GM23338 (cell line): ENCODE data around the gene KDM6A. TPM values are rescaled to one million over a fixed set of nuclear protein-coding genes. Genes with fewer than 3 reads are reported as not detected.

Experiments used
- ATAC-seq: fragments of 200-7000 bp; cut with Tn5 transposase; 3 replicates; pipeline ENCODE4 v1.9.1; 2020
- DNase-seq: peaks from one replicate; pipeline ENCODE4 v3.0.0-alpha.2; 2015; ENCODE audit warnings: low spot score
- H2AFZ ChIP-seq: fragments of 200-600 bp; sonication (generic); 2 replicates; pipeline ENCODE4 v1.8.0; 2016; ENCODE audit warnings: antibody characterized with exemption, mild to moderate bottlenecking, moderate library complexity
- H3F3A ChIP-seq: fragments of 200-600 bp; sonication (generic); replicated peaks from 2 replicates; pipeline ENCODE4 v1.8.0; 2017; ENCODE audit warnings: antibody characterized with exemption, mixed run types, low read depth
- H3K27ac ChIP-seq: fragments of 200-600 bp; sonication (generic); 2 replicates; pipeline ENCODE4 v1.6.1; 2016; ENCODE audit warnings: low read depth
- H3K27me3 ChIP-seq: fragments of 200-600 bp; sonication (generic); 2 replicates; pipeline ENCODE4 v1.8.0; 2016; ENCODE audit warnings: mild to moderate bottlenecking, mixed run types, moderate library complexity; ENCODE audit not compliant: insufficient read depth
- H3K36me3 ChIP-seq: fragments of 200-600 bp; sonication (generic); 2 replicates; pipeline ENCODE4 v1.8.0; 2016; ENCODE audit warnings: mild to moderate bottlenecking; ENCODE audit not compliant: insufficient read depth
- H3K4me1 ChIP-seq: fragments of 200-600 bp; sonication (generic); 2 replicates; pipeline ENCODE4 v1.8.0; 2016; ENCODE audit warnings: mild to moderate bottlenecking, moderate library complexity; ENCODE audit not compliant: insufficient read depth
- H3K4me2 ChIP-seq: fragments of 200-600 bp; sonication (generic); 2 replicates; pipeline ENCODE4 v1.7.1; 2017; ENCODE audit warnings: mixed run types
- H3K4me3 ChIP-seq: fragments of 200-600 bp; sonication (generic); 2 replicates; pipeline ENCODE4 v1.6.1; 2016; ENCODE audit warnings: mixed run types
- H3K79me2 ChIP-seq: fragments of 200-600 bp; sonication (generic); replicated peaks from 2 replicates; pipeline ENCODE4 v1.8.0; 2017; ENCODE audit warnings: mild to moderate bottlenecking; ENCODE audit not compliant: insufficient read depth
- H3K9me2 ChIP-seq: fragments of 200-600 bp; sonication (generic); 2 replicates; pipeline ENCODE4 v1.8.0; 2017; ENCODE audit not compliant: insufficient read depth
- H4K20me1 ChIP-seq: fragments of 200-600 bp; sonication (generic); replicated peaks from 2 replicates; pipeline ENCODE4 v1.8.0; 2017; ENCODE audit warnings: mild to moderate bottlenecking; ENCODE audit not compliant: insufficient read depth
- H3K27ac Mint-ChIP-seq: 2 replicates; pipeline ENCODE4 v1.8.0; 2020; ENCODE audit warnings: inconsistent platforms, mild to moderate bottlenecking, moderate library complexity, mixed read lengths
- H3K27me3 Mint-ChIP-seq: 3 replicates; pipeline ENCODE4 v1.8.0; 2022; ENCODE audit warnings: low read depth, mild to moderate bottlenecking, moderate library complexity, mixed read lengths, inconsistent platforms; ENCODE audit not compliant: insufficient read depth, poor library complexity
- H3K36me3 Mint-ChIP-seq: 3 replicates; pipeline ENCODE4 v1.8.0; 2021; ENCODE audit warnings: low read depth, mild to moderate bottlenecking, inconsistent platforms, moderate library complexity, mixed read lengths
- H3K4me1 Mint-ChIP-seq: 3 replicates; pipeline ENCODE4 v1.8.0; 2020; ENCODE audit warnings: mild to moderate bottlenecking, inconsistent platforms, mixed read lengths
- H3K4me3 Mint-ChIP-seq: 3 replicates; pipeline ENCODE4 v1.8.0; 2021; ENCODE audit warnings: moderate library complexity, mild to moderate bottlenecking, inconsistent platforms, mixed read lengths
- H3K9me3 Mint-ChIP-seq: 3 replicates; pipeline ENCODE4 v1.8.0; 2020; ENCODE audit warnings: moderate library complexity, mild to moderate bottlenecking, inconsistent platforms, mixed read lengths
- CREB1 ChIP-seq: fragments of 250-450 bp; sonication (Bioruptor Pico); IDR thresholded peaks from 2 replicates; pipeline ENCODE4 v1.5.0; 2020; ENCODE audit warnings: low read depth, mild to moderate bottlenecking, moderate library complexity
- CTCF ChIP-seq, 2 experiments: fragments of 200-600 bp in 1 of 2; sonication (generic) in 1 of 2; conservative IDR thresholded peaks; 2 replicates each; pipeline versions ENCODE4 v1.5.1 to v1.6.1; 2016 to 2017; ENCODE audit warnings: antibody characterized with exemption in 2 of 2, low read depth in 2 of 2, mild to moderate bottlenecking in 2 of 2, moderate library complexity in 1 of 2
- ETS1 ChIP-seq: IDR thresholded peaks from 2 replicates; pipeline ENCODE4 v1.6.1; 2016; ENCODE audit warnings: antibody characterized with exemption
- EZH2 ChIP-seq: fragments of 200-600 bp; sonication (generic); IDR thresholded peaks from one replicate; pipeline ENCODE4 v1.8.0; 2017; ENCODE audit warnings: antibody characterized with exemption, mild to moderate bottlenecking, low read depth; ENCODE audit not compliant: unreplicated experiment
- EZH2phosphoT487 ChIP-seq: fragments of 200-600 bp; sonication (generic); IDR thresholded peaks from one replicate; pipeline ENCODE4 v1.8.1; 2018; ENCODE audit warnings: antibody characterized with exemption; ENCODE audit not compliant: unreplicated experiment
- JUNB ChIP-seq: IDR thresholded peaks from one replicate; pipeline ENCODE4 v1.6.1; 2016; ENCODE audit warnings: antibody characterized with exemption; ENCODE audit not compliant: unreplicated experiment
- NANOG ChIP-seq: IDR thresholded peaks from 2 replicates; pipeline ENCODE4 v1.6.1; 2016; ENCODE audit warnings: antibody characterized with exemption, borderline replicate concordance
- POLR2AphosphoS5 ChIP-seq: IDR thresholded peaks from 2 replicates; pipeline ENCODE4 v1.6.1; 2016; ENCODE audit warnings: antibody characterized with exemption, low read depth
- REST ChIP-seq: IDR thresholded peaks from one replicate; pipeline ENCODE4 v1.6.1; 2018; ENCODE audit warnings: antibody characterized with exemption; ENCODE audit not compliant: unreplicated experiment
- STAT1 ChIP-seq: IDR thresholded peaks from one replicate; pipeline ENCODE4 v1.6.1; 2016; ENCODE audit warnings: antibody characterized with exemption; ENCODE audit not compliant: unreplicated experiment
- ZNF114 ChIP-seq: fragments of 250-450 bp; sonication (Bioruptor Pico); IDR thresholded peaks from 2 replicates; pipeline ENCODE4 v1.5.0; 2020; ENCODE audit warnings: mild to moderate bottlenecking, moderate library complexity
- ZNF331 ChIP-seq: fragments of 250-450 bp; sonication (Bioruptor Pico); IDR thresholded peaks from 2 replicates; pipeline ENCODE4 v1.5.0; 2020; ENCODE audit warnings: low read depth, mild to moderate bottlenecking, moderate library complexity
- ZNF462 ChIP-seq: fragments of 250-450 bp; sonication (Bioruptor Pico); IDR thresholded peaks from 2 replicates; pipeline ENCODE4 v1.5.0; 2020; ENCODE audit warnings: mild to moderate bottlenecking, moderate library complexity
- polyA plus RNA-seq: library from polyadenylated mRNA; unstranded; fragments of >200 nt; fragmentation: Nextera tagmentation; extraction: Ambion mirVana; gene quantifications from 2 replicates; pipeline ENCODE4 v1.2.1, GENCODE V29; 2016
- total RNA-seq: library from RNA; depleted of rRNA; stranded (reverse); fragments of >200 nt; shearing (Covaris generic); gene quantifications from 2 replicates; pipeline ENCODE4 v1.2.3, GENCODE V29; 2014

Gene KDM6A
- total and polyA plus RNA-seq, 2 experiments from 2014 or later = 22.8 to 102 TPM

GRCh38 chrX:44997282-44997812 lies 124.4 kb downstream of the KDM6A start:
- Histone ChIP-seq H4K20me1 (peaks cover 24% of the 10 kb centered on the region), H3K27ac (no peak overlapping the region), H3K4me3 (no peak overlapping the region), H3K9me2 (no peaks in the 10 kb centered on the region), H3K36me3 (no peaks in the 10 kb centered on the region), H3K4me1 (peaks cover 46% of the 10 kb centered on the region; the same call in 1 of the 2 replicates), H3F3A (no peaks in the 10 kb centered on the region), H2AFZ (no peak overlapping the region), H3K4me2 (no peak overlapping the region), H3K79me2 (peaks cover 100% of the 10 kb centered on the region), H3K27me3 (no peaks in the 10 kb centered on the region)
- no peak for DNase-seq
- Mint-ChIP-seq H3K27me3 (peaks cover 7% of the 10 kb centered on the region), H3K36me3 (peaks cover 2% of the 10 kb centered on the region; the same call in 2 of the 3 replicates), H3K4me3 (no peak overlapping the region), H3K9me3 (no peaks in the 10 kb centered on the region), H3K4me1 (peaks cover 69% of the 10 kb centered on the region), H3K27ac (no peak overlapping the region; the same call in 1 of the 2 replicates)
- no peak for TF ChIP-seq EZH2
- no peak for TF ChIP-seq NANOG
- no peak for TF ChIP-seq STAT1
- TF ChIP-seq CREB1 (CRISPR knock-in tag) = no peak
- TF ChIP-seq EZH2phosphoT487 = no peak
- no peak for TF ChIP-seq ZNF114
- TF ChIP-seq ZNF462 = no peak
- no peak for TF ChIP-seq JUNB
- no peak for TF ChIP-seq ZNF331 (CRISPR knock-in tag)
- no peak for TF ChIP-seq REST
- TF ChIP-seq ETS1 = no peak
- TF ChIP-seq POLR2AphosphoS5 = no peak
- TF ChIP-seq CTCF (conservative IDR thresholded peaks at IDR 0.05; ENCODE audit: low read depth in 2 of 2) = no peak
- ATAC-seq = peak; percentile 53
